Measurements from ENCODE around the gene CCDC92.

The CCDC92 gene

DNA sequence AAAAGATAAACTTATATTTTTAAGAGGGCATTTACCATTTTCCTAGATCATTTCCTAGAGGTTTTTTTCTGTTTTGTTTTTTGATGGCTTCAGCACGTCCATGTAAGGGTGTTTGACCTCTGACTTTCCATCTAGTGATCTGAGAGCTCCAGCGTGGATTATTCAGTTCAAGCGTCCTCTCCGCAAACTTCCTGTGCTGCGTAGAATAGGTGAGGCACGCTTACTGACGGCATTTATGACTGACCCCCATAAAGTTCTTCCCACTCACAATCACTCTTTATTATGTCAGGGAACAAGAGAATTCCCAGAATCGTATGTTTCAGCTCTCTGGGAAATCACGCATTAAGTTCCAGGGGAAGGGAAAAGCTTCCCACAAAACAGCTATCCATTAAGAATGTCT is 16.4 kb downstream of the CCDC92 start:
- TF ChIP-seq GATA2 (IDR thresholded peaks at IDR 0.05; ENCODE audit: low read depth, low read length), result no peak
- no peak for TF ChIP-seq GATA3 (IDR thresholded peaks at IDR 0.05; ENCODE audit: low read depth, low read length)

DNA sequence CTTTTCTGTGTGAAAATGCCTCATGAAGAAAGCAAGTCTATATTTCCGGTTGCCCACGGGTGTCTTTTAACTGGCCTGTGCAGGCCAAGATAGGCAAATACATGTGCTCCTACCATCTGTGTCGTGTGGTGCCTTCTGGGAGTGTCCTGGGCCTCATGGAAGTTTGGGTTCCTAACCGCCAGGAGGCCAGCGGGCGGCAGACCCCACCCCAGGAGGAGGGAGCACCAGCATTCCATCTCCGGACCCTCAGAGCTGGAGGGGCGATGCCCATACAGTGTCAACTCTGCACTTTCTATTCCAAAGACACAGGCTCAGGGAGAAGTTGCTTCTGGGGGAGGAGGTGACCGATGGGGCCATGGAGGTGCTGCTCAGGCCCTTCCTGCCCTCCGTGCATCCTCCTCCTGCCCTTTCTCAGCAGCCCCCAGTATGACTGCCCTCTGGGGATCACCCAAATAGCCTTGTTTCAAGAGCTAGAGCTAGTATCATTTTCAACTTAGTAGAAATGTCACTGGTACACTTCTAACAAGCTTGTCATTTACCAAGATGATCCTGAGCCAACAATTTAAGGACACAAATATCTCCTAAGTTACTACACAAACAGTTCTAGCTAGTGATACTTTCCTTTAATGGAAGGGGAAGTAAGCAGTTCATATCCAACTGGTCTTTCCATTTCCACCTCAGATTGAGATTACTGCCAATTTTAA is 17.8 kb downstream of the CCDC92 start:
- TF ChIP-seq GATA3 (IDR thresholded peaks at IDR 0.05; ENCODE audit: low read depth, low read length) (no peak), GATA2 (IDR thresholded peaks at IDR 0.05; ENCODE audit: low read depth, low read length) (no peak)

DNA sequence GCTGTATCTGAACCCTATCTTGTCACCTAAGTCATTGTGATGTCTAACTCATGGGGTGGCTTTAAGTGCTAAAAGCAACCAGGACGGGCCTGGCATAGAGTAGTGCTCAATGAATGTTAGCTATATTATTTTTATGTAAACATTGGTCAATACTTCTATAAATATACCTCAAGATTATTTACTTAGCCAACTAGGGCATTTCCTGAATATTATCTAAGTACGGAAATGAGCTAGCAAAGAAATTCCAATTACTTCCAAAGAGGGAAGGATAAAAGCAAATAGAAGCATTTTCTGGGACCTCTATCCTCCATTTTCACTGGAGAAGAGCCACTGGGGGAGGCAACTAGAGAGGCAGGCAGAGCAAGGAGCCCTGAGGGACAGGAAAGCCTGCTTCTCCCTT is 20.6 kb downstream of the CCDC92 start:
- TF ChIP-seq GATA3 (IDR thresholded peaks at IDR 0.05; ENCODE audit: low read depth, low read length), result no peak
- TF ChIP-seq GATA2 (IDR thresholded peaks at IDR 0.05; ENCODE audit: low read depth, low read length), result no peak

DNA sequence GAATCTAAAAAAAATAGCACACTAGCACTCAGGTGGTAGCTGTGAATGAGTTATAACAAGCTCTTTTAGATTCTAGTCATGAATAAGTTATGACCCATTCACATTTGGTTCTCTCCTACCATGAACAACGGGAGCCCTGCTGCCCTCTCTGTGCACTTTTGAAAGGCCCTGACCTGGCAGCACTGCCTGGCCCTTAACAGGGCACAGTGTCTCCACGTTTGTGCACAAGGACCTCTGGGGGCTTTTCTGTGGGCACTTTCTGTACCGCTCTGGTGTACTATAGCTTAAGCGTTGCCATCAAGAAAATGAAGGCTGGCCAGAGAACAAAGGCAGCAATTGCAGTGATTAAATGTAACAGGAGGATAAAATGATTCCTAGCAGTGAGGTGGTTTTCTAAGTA is 21.2 kb downstream of the CCDC92 start:
- TF ChIP-seq GATA2 (IDR thresholded peaks at IDR 0.05; ENCODE audit: low read depth, low read length) (no peak), GATA3 (IDR thresholded peaks at IDR 0.05; ENCODE audit: low read depth, low read length) (no peak)

DNA sequence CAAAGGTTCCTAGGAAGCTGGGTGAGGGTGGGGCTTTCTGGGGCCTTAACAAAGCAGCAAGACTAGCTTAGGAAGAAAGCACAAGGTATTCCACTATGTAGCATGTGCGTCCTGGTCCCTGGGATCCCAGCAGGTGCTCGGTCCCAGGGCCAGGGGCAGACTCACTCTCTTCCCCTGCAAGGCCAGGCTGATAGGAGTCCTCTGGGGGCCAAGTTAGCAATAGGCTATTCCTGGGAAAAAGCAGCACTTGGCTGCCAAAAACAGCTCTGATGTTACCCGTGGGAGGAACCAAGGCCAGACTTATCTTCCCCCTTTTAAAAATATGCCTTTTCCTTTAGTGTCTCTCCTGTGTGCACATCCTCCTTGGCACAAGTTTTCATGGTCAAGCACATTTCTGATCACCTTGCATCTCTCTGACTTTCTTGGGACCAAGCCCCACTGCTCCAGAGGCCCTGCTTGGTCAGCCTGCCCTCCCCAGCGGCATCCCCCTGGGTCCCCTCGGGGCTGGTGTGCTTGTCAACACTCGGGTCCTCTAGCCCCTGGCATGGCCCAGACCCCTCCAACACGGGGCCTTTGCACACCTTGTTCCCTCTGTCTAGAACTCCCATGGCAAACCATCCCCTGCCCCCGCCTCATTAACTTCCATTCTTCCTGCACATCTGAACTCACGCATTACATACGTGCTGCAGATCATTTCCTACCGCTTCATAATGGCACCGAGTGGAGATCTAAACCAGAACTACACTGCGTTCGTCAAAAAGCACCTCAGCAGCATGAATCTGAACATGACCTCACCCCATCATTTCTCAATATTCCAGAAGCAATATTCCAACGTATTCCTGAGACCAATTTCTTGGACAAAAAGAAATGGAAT is 21.9 kb downstream of the CCDC92 start:
- TF ChIP-seq GATA3 (IDR thresholded peaks at IDR 0.05; ENCODE audit: low read depth, low read length), result no peak
- TF ChIP-seq GATA2 (IDR thresholded peaks at IDR 0.05; ENCODE audit: low read depth, low read length), result no peak

DNA sequence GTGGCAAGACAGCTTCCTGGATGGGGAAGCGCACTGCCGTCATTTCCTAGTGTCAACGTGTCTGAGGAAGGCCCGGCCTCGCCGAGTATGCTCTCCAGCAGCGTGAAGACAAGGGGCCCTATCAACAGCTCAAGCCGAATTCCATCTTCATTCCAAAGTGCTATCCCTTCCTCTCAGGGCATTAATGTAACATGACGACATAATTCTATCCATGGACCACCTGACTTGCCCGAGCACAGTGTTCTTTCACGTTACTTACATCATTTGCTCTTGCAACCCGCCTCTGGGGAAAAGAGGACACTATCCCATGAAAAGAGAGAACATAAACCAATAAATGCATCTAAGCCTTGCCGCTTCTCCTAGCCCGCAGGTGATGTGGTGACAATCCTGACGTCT is 22.9 kb downstream of the CCDC92 start:
- TF ChIP-seq GATA2 (IDR thresholded peaks at IDR 0.05; ENCODE audit: low read depth, low read length) (no peak), GATA3 (IDR thresholded peaks at IDR 0.05; ENCODE audit: low read depth, low read length) (no peak)

DNA sequence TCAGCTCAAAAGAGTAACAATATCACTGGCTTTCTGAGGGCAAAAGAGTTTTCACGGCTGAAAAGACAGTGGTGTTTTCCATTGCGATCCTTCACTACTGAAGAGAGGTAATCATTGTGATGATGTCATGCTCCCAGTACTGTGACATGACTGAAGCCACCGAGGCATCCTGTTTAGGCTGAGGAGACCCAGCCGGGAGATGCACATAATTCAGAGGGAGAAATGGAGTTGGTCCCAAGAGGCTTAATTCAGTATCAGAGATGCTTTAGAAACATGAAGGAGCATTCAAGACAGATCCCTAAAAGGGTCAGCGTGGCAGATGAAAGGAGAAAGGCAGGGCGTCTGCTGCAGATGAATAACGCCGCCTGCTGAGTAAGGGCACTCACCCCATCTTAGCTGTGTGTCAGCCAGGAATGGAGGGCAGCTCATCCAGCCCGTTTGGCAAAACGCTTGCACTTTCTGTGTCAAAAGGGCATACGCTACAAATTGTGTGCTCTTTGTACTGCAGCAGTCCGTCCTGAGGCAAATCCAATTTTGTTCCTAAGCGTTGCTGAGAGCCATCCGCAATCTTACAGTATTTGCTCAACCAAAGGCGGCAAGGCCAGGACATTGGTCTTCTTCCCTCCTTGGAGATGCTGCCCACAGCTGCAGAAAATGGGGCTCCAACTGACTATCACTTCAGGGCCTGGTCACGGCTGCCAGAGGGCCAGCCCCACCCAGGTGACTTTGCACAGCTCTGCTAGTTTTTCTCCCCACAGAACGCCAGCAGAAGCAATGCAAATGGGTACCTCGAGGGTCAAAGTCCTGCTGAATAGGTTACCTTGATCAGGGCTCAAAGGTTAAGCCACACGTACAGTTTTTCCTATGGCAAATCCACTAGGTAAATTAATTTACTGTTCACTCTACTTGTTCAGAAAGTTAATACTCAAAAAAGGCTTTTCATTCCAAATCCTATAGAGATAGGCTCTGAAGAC is 23.5 kb downstream of the CCDC92 start:
- TF ChIP-seq GATA3 (IDR thresholded peaks at IDR 0.05; ENCODE audit: low read depth, low read length) (no peak), GATA2 (IDR thresholded peaks at IDR 0.05; ENCODE audit: low read depth, low read length) (no peak)

DNA sequence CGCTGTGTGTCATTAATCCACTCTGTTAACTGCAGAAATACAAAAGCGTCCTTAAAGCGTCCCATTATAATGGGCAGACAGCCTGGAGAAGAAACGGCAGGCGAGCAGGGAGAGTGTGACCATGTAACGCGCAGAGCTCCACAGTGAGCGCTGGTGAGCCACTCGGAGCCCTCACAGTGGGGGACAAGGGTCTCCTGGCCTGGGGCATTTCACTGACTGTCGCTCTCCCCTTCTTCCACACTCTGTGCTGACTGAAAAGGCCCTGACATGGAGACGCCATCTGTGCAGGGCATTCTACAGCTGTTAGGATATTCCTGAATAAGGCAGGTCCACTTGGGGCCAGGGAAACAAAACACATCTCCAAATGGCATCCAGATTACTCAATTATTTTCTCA is 24.2 kb downstream of the CCDC92 start:
- TF ChIP-seq GATA2 (IDR thresholded peaks at IDR 0.05; ENCODE audit: low read depth, low read length), result no peak
- TF ChIP-seq GATA3 (IDR thresholded peaks at IDR 0.05; ENCODE audit: low read depth, low read length), result no peak

DNA sequence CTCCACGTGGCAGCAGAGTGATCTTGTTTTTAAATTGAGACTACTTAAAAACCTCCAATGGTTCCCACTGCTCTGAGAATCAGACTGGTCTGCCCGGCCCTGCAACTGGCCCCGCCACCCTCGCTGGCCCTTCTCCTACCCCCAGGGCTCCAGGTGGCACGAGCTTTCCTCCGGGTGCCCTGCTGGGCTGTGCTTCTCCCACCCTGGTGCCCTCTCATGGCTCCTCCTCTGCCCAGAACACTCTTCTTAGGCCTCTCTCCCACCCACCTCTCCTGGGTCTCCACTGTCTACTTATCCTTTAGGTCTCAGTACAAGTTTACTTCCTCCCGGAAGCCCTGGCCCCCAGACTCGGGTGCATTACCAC is 26.5 kb downstream of the CCDC92 start:
- TF ChIP-seq GATA2 (IDR thresholded peaks at IDR 0.05; ENCODE audit: low read depth, low read length), result no peak

DNA sequence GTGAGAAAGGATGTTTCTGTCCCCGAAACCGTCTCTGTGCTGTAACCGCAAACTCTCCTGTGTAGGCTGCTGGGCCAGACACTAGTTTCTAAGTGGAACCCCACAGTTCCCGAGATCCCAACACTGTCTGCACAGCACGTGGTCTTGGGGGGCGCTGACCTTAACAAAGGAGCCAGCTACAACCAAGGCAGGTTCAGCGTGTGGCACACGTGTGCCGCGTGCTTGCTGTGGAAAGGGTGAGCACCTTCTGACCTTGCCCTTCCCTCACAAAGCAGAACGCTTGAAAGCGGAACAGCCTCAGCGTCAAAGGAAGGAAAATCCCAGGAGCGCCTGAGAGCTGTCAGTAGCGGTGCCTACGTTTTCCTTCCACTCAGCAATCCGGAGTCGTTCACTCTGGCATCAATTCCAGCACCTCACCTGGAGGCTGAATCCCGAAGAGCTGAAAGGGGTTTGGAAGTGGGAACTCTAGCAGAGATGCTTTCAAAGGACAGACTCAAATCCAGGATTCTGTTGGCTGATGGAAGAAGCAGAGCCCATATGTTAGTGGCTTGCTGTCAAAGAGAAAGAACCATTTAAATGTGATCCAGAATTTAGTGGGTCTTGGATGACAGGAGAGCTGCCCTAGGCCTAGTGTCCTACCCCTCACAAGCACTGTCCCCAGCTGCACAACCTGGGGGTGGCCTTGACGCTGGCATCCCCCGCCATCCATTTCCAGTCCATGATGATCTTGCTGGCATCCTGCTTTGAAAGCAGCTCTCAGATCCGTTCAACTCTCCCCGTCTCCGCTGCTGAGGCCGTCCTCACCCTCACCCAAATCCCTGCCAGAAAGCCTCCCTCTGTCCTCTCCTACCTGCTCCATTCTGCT is 27.1 kb downstream of the CCDC92 start:
- TF ChIP-seq GATA2 (IDR thresholded peaks at IDR 0.05; ENCODE audit: low read depth, low read length), result no peak
- no peak for TF ChIP-seq GATA3 (IDR thresholded peaks at IDR 0.05; ENCODE audit: low read depth, low read length)

DNA sequence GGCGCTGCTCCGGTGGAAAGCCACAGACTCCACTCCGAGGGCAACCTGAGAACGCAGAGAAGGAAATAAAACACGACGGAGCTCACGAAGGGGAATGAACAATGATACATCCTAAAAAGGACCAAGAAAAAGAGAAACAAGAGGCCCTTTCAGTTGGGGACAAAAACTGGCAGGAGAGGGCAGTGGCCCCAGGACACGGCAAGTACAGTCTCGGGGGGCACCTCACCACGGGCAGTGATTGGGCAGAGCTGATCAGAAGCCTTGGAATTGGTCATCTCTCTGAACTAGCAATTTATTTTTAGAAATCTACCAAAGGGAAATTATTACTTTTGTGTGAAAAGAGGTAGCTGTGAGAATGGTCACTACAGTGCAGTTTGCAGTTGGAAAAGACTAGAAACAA is 27.9 kb downstream of the CCDC92 start:
- TF ChIP-seq GATA2 (IDR thresholded peaks at IDR 0.05; ENCODE audit: low read depth, low read length), result no peak
- no peak for TF ChIP-seq GATA3 (IDR thresholded peaks at IDR 0.05; ENCODE audit: low read depth, low read length)

DNA sequence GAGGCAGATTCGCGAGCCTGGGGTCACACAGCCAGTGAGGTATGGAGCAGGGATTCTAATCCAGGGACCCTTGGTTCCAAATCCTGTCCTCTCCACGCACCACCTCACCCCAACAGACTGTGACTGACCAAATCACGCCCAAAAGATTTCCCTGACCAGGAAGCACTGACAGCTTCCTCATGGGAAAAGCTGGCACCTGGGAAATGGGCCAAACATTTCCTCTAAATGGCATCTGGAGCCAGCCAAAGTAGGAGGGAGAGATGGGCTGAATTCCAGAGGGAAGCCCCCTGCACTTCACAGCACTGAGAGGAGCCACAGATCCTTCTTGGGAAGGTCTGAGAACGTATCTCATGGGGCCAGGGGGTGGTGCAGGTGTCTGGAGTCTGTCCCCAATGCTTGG is 28.8 kb downstream of the CCDC92 start:
- TF ChIP-seq GATA2 (IDR thresholded peaks at IDR 0.05; ENCODE audit: low read depth, low read length), result no peak

DNA sequence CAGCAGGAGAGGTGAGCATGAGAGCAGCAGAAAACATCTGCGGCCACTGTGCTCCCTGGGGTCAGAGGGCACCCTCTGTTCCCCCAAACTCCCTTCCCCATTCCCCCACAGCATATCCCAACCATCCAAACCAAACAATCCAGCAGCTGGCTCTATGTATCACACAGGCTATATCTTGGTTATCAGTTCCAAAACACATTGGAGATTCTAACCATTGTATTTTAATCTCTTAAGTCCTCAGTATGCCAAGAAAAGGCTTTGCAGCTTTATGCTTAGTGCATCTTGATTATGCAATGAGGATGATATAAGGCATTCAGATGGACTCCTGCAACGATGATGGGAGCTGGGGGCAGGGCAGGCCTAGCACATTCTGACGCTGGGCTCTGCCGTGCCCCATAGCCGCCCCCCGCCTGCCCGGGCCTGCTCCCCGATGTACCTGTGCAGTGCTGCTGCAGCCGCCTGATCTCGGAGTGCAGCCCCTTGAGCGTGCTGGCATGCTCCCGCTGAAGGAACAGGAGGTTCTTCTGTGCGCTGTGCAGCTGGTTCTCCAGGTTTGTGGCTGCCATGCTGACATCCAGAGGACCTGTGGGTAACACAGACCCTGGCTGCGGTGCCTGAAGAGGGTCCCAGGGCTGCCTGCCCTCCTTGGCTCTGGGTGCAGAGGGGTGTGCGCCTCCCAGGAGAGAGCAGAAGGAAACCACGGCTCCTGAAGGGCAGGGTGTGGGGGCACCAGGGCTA is 29.6 kb downstream of the CCDC92 start:
- TF ChIP-seq GATA2 (IDR thresholded peaks at IDR 0.05; ENCODE audit: low read depth, low read length) (no peak), GATA3 (IDR thresholded peaks at IDR 0.05; ENCODE audit: low read depth, low read length) (no peak)

Measured in SH-SY5Y (cell line).